ENCODE measurements around the gene NMNAT2.
"Not testable (repeated sequence)": the region's sequence is repeated elsewhere in the genome, so short reads cannot be mapped to it uniquely, and the experiment has no call there.

NMNAT2 gene

GRCh38 chr1:183417772-183418491 lies at the start of gene NMNAT2:
TSS of gene NMNAT2 (minus strand) at chr1:183418380. CDS start at chr1:183418267, 113 bp downstream.
- FAIRE-seq (no peak), DNase-seq (ENCODE audit: extremely low spot score, insufficient read length, low read depth) (no peak)

GRCh38 chr1:183467687-183468086 lies 49.5 kb upstream of the NMNAT2 start:
- no peak for FAIRE-seq
- no peak for DNase-seq (ENCODE audit: extremely low spot score, insufficient read length, low read depth)

- DNase-seq (ENCODE audit: extremely low spot score, insufficient read length, low read depth) (no peak), FAIRE-seq (no peak)
These were observed 48.6 kb upstream of the NMNAT2 start for GRCh38 chr1:183466781-183467180.

GRCh38 chr1:183463566-183463965 lies 45.4 kb upstream of the NMNAT2 start:
- FAIRE-seq (no peak), DNase-seq (ENCODE audit: extremely low spot score, insufficient read length, low read depth) (no peak)

GRCh38 chr1:183461350-183461749 lies 43.2 kb upstream of the NMNAT2 start:
- DNase-seq (ENCODE audit: extremely low spot score, insufficient read length, low read depth) (no peak), FAIRE-seq (no peak)

- FAIRE-seq (no peak), DNase-seq (ENCODE audit: extremely low spot score, insufficient read length, low read depth) (no peak)
These were observed 42.4 kb upstream of the NMNAT2 start for GRCh38 chr1:183460596-183460995.

GRCh38 chr1:183457449-183457848 lies 39.3 kb upstream of the NMNAT2 start:
- no peak for FAIRE-seq
- no peak for DNase-seq (ENCODE audit: extremely low spot score, insufficient read length, low read depth)

- FAIRE-seq (no peak), DNase-seq (ENCODE audit: extremely low spot score, insufficient read length, low read depth) (no peak)
These were observed 38.6 kb upstream of the NMNAT2 start for GRCh38 chr1:183456826-183457225.

GRCh38 chr1:183454377-183454776 lies 36.2 kb upstream of the NMNAT2 start:
- FAIRE-seq (no peak), DNase-seq (ENCODE audit: extremely low spot score, insufficient read length, low read depth) (no peak)

- no peak for DNase-seq (ENCODE audit: extremely low spot score, insufficient read length, low read depth)
- no peak for FAIRE-seq
These were observed 31.9 kb upstream of the NMNAT2 start for GRCh38 chr1:183450093-183450492.

- DNase-seq (ENCODE audit: extremely low spot score, insufficient read length, low read depth) (no peak), FAIRE-seq (no peak)
These were observed 31.1 kb upstream of the NMNAT2 start for GRCh38 chr1:183449223-183449770.

GRCh38 chr1:183444243-183444642 lies 26.1 kb upstream of the NMNAT2 start:
- FAIRE-seq (no peak), DNase-seq (ENCODE audit: extremely low spot score, insufficient read length, low read depth) (no peak)

- FAIRE-seq (no peak), DNase-seq (ENCODE audit: extremely low spot score, insufficient read length, low read depth) (no peak)
These were observed 25.3 kb upstream of the NMNAT2 start for GRCh38 chr1:183443466-183443865.

GRCh38 chr1:183443011-183443410 lies 24.8 kb upstream of the NMNAT2 start:
- FAIRE-seq (no peak), DNase-seq (ENCODE audit: extremely low spot score, insufficient read length, low read depth) (no peak)

- FAIRE-seq, result no peak
- no peak for DNase-seq (ENCODE audit: extremely low spot score, insufficient read length, low read depth)
These were observed 19.9 kb upstream of the NMNAT2 start for GRCh38 chr1:183438060-183438459.

- FAIRE-seq (no peak), DNase-seq (ENCODE audit: extremely low spot score, insufficient read length, low read depth) (no peak)
These were observed 17.3 kb upstream of the NMNAT2 start for GRCh38 chr1:183435497-183435896.

- DNase-seq (ENCODE audit: extremely low spot score, insufficient read length, low read depth) (no peak), FAIRE-seq (no peak)
These were observed 15.5 kb upstream of the NMNAT2 start for GRCh38 chr1:183433703-183434102.

- DNase-seq (ENCODE audit: extremely low spot score, insufficient read length, low read depth) (no peak), FAIRE-seq (no peak)
These were observed 14.3 kb upstream of the NMNAT2 start for GRCh38 chr1:183432548-183432875.

- no peak for FAIRE-seq
- no peak for DNase-seq (ENCODE audit: extremely low spot score, insufficient read length, low read depth)
These were observed 13.8 kb upstream of the NMNAT2 start for GRCh38 chr1:183431840-183432547.

GRCh38 chr1:183427591-183427990 lies 9.4 kb upstream of the NMNAT2 start:
- FAIRE-seq; DNase-seq (ENCODE audit: extremely low spot score, insufficient read length, low read depth): not testable (repeated sequence)

- no peak for FAIRE-seq
- no peak for DNase-seq (ENCODE audit: extremely low spot score, insufficient read length, low read depth)
These were observed 6.5 kb upstream of the NMNAT2 start for GRCh38 chr1:183424691-183425090.

Measured in GM18507 (cell line).